Adrenal gland (tissue), 5 donors: ENCODE data around the gene ZNF593.

Experiments used
- CTCF ChIP-seq, 6 experiments: fragments of 450-650 bp in 4 of 6; fragments of 200-600 bp in 2 of 6; sonication (generic) in 1 of 6; IDR thresholded peaks; 1 replicate in 5 of 6; 2 replicates in 1 of 6; pipeline versions ENCODE4 v1.5.1 to v1.8.0; 2016 to 2021; ENCODE audit warnings: antibody characterized with exemption in 6 of 6, mild to moderate bottlenecking in 2 of 6, moderate library complexity in 1 of 6
- POLR2A ChIP-seq, 2 donors: fragments of 450-650 bp; IDR thresholded peaks; one replicate each; pipeline ENCODE4 v1.6.1; 2017; ENCODE audit warnings: antibody characterized with exemption in 2 of 2, mild to moderate bottlenecking in 2 of 2, moderate library complexity in 1 of 2
- donor health status: DM: no; HTN: no; CAD: no.

- no peak for TF ChIP-seq CTCF (IDR thresholded peaks at IDR 0.05)
- no peak for TF ChIP-seq POLR2A (IDR thresholded peaks at IDR 0.05)
These were observed 45.5 kb downstream of the ZNF593 start for GRCh38 chr1:26215246-26215645.
